Tibial artery (tissue), 4 donors: ENCODE measurements around the gene MOGAT3.

Experiments
- DNase-seq, 2 donors: peaks; one replicate each; pipeline ENCODE4 v3.0.0-alpha.2; 2019
- H3K27ac ChIP-seq, 2 donors: fragments of 200-600 bp; sonication (generic) in 1 of 2; 1 replicate in 1 of 2; 2 replicates in 1 of 2; pipeline ENCODE4 v1.5.1; 2018 to 2019; ENCODE audit warnings: mild to moderate bottlenecking in 1 of 2
- H3K27me3 ChIP-seq, 2 donors: fragments of 200-600 bp; sonication (generic) in 1 of 2; one replicate each; pipeline versions ENCODE4 v1.5.1 to v1.6.0; 2016 to 2019
- H3K36me3 ChIP-seq, 3 donors: fragments of 200-600 bp; sonication (generic) in 2 of 3; one replicate each; pipeline ENCODE4 v1.5.1; 2016 to 2019; ENCODE audit warnings: mild to moderate bottlenecking in 2 of 3
- H3K4me1 ChIP-seq, 4 donors: fragments of 200-600 bp; sonication (generic) in 2 of 4; 1 replicate in 3 of 4; 2 replicates in 1 of 4; pipeline ENCODE4 v1.5.1; 2016 to 2019
- H3K4me3 ChIP-seq, 2 donors: fragments of 200-600 bp; sonication (generic) in 1 of 2; 1 replicate in 1 of 2; 2 replicates in 1 of 2; pipeline ENCODE4 v1.5.1; 2018 to 2019; ENCODE audit warnings: mild to moderate bottlenecking in 2 of 2
- H3K9me3 ChIP-seq, 3 donors: fragments of 200-600 bp; sonication (generic) in 1 of 3; one replicate each; pipeline ENCODE4 v1.5.1; 2016 to 2019
- intact Hi-C: fragments of 100-400 bp; cut with DNase I; formaldehyde crosslinking; loops from one replicate; pipeline ENCODE4 v1.15.0; 2023; ENCODE audit warnings: low total_unique reads
- TF ChIP-seq, protein P1 (sequence below), 2 experiments: fragments of 200-600 bp in 1 of 2; fragments of 450-650 bp in 1 of 2; IDR thresholded peaks; one replicate each; pipeline ENCODE4 v1.5.1; 2017 to 2019; ENCODE audit warnings: antibody characterized with exemption in 2 of 2, mild to moderate bottlenecking in 1 of 2, moderate library complexity in 1 of 2

The MOGAT3 gene

DNA sequence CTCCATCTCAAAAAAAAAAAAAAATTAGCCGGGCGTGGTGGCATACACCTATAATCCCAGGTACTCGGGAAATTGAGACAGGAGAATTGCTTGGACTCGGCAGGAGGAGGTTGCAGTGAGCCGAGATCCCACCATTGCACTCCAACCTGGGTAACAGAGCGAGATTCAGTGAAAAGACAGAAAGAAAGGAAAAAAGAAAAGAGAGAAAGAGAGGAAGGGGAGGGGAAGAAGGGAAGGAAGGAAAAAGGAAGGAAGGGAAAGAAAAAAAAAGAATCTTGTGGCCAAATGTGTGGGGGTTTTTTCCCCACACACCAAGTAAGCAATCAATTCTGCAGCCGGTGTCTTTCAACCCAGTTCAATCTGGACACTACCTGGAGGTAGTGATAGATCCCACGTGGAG, 11.7 kb downstream of the MOGAT3 start:
- H3K4me3 ChIP-seq, result no peak overlapping the region
- no peak overlapping the region for H3K27ac ChIP-seq
- peaks cover 0 to 18% of the 10 kb centered on the region in 2 donors for H3K27me3 ChIP-seq
- intact Hi-C loops, result no loop called here
- no peaks in the 10 kb centered on the region for H3K4me1 ChIP-seq
- H3K9me3 ChIP-seq, result no peaks in the 10 kb centered on the region
- DNase-seq, result no peak
- no peaks in the 10 kb centered on the region for H3K36me3 ChIP-seq
- TF ChIP-seq, protein P1, sequence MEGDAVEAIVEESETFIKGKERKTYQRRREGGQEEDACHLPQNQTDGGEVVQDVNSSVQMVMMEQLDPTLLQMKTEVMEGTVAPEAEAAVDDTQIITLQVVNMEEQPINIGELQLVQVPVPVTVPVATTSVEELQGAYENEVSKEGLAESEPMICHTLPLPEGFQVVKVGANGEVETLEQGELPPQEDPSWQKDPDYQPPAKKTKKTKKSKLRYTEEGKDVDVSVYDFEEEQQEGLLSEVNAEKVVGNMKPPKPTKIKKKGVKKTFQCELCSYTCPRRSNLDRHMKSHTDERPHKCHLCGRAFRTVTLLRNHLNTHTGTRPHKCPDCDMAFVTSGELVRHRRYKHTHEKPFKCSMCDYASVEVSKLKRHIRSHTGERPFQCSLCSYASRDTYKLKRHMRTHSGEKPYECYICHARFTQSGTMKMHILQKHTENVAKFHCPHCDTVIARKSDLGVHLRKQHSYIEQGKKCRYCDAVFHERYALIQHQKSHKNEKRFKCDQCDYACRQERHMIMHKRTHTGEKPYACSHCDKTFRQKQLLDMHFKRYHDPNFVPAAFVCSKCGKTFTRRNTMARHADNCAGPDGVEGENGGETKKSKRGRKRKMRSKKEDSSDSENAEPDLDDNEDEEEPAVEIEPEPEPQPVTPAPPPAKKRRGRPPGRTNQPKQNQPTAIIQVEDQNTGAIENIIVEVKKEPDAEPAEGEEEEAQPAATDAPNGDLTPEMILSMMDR (IDR thresholded peaks at IDR 0.05), result no peak

DNA sequence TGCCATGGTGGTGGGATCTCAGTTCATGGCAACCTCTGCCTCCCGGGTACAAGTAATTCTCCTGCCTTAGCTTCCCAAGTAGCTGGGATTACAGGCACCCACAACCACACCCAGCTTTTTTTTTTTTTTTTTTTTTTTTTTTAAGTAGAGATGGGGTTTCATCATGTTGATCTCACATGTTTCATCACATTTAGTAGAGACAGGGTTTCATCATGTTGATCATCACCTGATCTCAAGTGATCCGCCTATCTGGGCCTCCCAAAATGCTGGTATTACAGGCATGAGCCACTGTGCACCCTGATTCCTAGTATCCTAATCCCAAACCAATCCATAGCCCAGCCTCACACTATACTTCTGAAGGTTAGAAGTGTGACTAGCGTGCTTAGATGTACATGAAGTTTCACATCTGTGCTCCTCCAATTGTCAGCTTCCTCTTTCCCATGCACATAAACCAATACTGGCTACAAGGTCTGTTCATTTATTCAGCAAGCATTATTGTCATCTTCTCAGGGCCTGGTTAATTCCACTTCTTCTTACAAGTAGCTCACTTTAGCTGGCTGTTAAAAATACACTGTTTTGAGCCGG, 13.9 kb downstream of the MOGAT3 start:
- no peak for DNase-seq
- intact Hi-C loops, result no loop called here
- H3K27ac ChIP-seq, result no peak overlapping the region
- no peak overlapping the region for H3K4me3 ChIP-seq
- H3K36me3 ChIP-seq, result no peaks in the 10 kb centered on the region
- no peaks in the 10 kb centered on the region for H3K4me1 ChIP-seq
- no peaks in the 10 kb centered on the region for H3K9me3 ChIP-seq
- peaks cover 0 to 30% of the 10 kb centered on the region in 2 donors for H3K27me3 ChIP-seq
- TF ChIP-seq, protein P1 (IDR thresholded peaks at IDR 0.05), result no peak

- Histone ChIP-seq H3K27me3 (peaks cover 0 to 36% of the 10 kb centered on the region in 2 donors), H3K4me1 (no peaks in the 10 kb centered on the region), H3K36me3 (no peaks in the 10 kb centered on the region), H3K9me3 (no peaks in the 10 kb centered on the region), H3K4me3 (no peak overlapping the region), H3K27ac (no peak overlapping the region)
- DNase-seq, result no peak
- TF ChIP-seq, protein P1 (IDR thresholded peaks at IDR 0.05), result no peak
- intact Hi-C loops, result no loop called here
Observed at GRCh38 chr7:101186194-101186593, 14.6 kb downstream of the MOGAT3 start.

DNA sequence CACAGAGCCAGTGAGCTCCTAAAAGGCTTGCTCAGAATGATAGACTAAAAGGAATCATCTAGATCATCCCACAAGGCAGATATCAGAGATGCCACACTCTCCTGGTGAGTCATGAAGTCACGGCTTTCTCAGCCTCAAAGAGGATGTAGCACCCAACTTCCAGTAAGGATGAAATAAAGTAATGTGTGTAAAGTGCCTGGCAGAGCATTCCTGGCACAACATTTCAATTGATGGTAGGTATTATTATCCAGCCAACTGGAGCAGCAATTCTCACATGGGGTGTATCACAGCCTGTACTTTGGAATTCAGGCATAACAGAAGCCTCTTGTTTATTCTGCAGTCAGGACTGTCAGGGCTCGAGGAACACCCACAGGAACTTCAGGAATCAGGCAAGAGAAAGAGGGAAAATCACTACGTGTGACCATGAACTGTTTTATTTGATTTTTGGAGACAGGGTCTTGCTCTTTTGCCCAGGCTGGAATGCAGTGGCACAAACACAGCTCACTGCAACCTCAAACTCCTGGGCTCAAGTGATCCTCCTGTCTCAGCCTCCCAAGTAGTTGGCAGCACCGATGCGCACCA, 15.5 kb downstream of the MOGAT3 start:
- no peak for DNase-seq
- Histone ChIP-seq H3K9me3 (no peaks in the 10 kb centered on the region), H3K27me3 (peaks cover 0 to 45% of the 10 kb centered on the region in 2 donors), H3K4me1 (no peaks in the 10 kb centered on the region), H3K4me3 (no peak overlapping the region), H3K27ac (no peak overlapping the region), H3K36me3 (no peaks in the 10 kb centered on the region)
- TF ChIP-seq, protein P1 (IDR thresholded peaks at IDR 0.05), result no peak
- intact Hi-C loops, result no loop called here

- Histone ChIP-seq H3K4me1 (peaks cover 0 to 16% (median 14%) of the 10 kb centered on the region in 4 donors), H3K4me3 (no peak within 1 kb of the TSS), H3K36me3 (no peaks in the 10 kb centered on the region), H3K27me3 (peaks cover 0 to 87% of the 10 kb centered on the region in 2 donors), H3K9me3 (no peaks in the 10 kb centered on the region), H3K27ac (no peak within 1 kb of the TSS)
- intact Hi-C loops, result no loop called here
- DNase-seq, result no peak
- TF ChIP-seq, protein P1 (IDR thresholded peaks at IDR 0.05), result no peak
Observed at GRCh38 chr7:101180130-101180755, 20.6 kb downstream of the MOGAT3 start, which contains the start of gene NAT16. NAT16 (minus strand) TSS chr7:101180293; CDS start chr7:101174807, 5,486 bp downstream.
